HepG2 (cell line): Measurements from ENCODE around the gene LMAN1L.

ENCODE experiments used
- EHMT2 ChIP-seq: fragments of 200-600 bp; sonication (generic); IDR thresholded peaks from 2 replicates; pipeline ENCODE4 v1.7.0; 2017; ENCODE audit warnings: antibody characterized with exemption, low read depth, low read length, borderline replicate concordance
- HDAC1 ChIP-seq: sonication (generic); formaldehyde crosslinking; IDR thresholded peaks from 2 replicates; pipeline ENCODE4 v1.5.1; 2020; ENCODE audit warnings: mild to moderate bottlenecking, missing genetic modification reagents
- NONO ChIP-seq, 2 experiments: fragments of 450-650 bp in 1 of 2; sonication (generic) in 1 of 2; formaldehyde crosslinking in 1 of 2; IDR thresholded peaks in 1 of 2; conservative IDR thresholded peaks in 1 of 2; 2 replicates each; pipeline versions ENCODE4 v1.6.1 to v1.8.0; 2017 to 2022; ENCODE audit warnings: mild to moderate bottlenecking in 1 of 2, missing genetic modification reagents in 1 of 2, moderate library complexity in 1 of 2
- PLRG1 ChIP-seq: fragments of 450-650 bp; conservative IDR thresholded peaks from 2 replicates; pipeline ENCODE4 v1.6.1; 2016
- RAD21 ChIP-seq: fragments of 450-650 bp; formaldehyde crosslinking; IDR thresholded peaks from 2 replicates; pipeline ENCODE4 v1.5.0; 2020; ENCODE audit warnings: mild to moderate bottlenecking
- SIN3A ChIP-seq: IDR thresholded peaks from 2 replicates; pipeline ENCODE4 v1.6.1; 2011; ENCODE audit warnings: low read depth, mild to moderate bottlenecking, control low read depth, low read length, borderline replicate concordance
- ZEB1 ChIP-seq: IDR thresholded peaks from 2 replicates; pipeline ENCODE4 v1.6.1; 2012; ENCODE audit warnings: mild to moderate bottlenecking, low read depth, inconsistent platforms; ENCODE audit not compliant: insufficient replicate concordance
- ZNF121 ChIP-seq: sonication (generic); formaldehyde crosslinking; IDR thresholded peaks from 2 replicates; pipeline ENCODE4 v1.5.0; 2020; ENCODE audit warnings: mild to moderate bottlenecking, missing genetic modification reagents
- TF ChIP-seq, protein P1 (sequence below): IDR thresholded peaks from 2 replicates; pipeline ENCODE4 v1.6.1; 2016
- TF ChIP-seq, protein P2 (sequence below): sonication (generic); formaldehyde crosslinking; IDR thresholded peaks from 2 replicates; pipeline ENCODE4 v1.4.0; 2020; ENCODE audit warnings: missing genetic modification reagents
- TF ChIP-seq, protein P3 (sequence below): IDR thresholded peaks from 2 replicates; pipeline ENCODE4 v1.6.1; 2012; ENCODE audit warnings: low read depth, low read length, improper control_type of control experiment
- TF ChIP-seq, protein P4 (sequence below): sonication (generic); formaldehyde crosslinking; IDR thresholded peaks from 2 replicates; pipeline ENCODE4 v1.5.0; 2020; ENCODE audit warnings: mild to moderate bottlenecking, missing genetic modification reagents, moderate library complexity

DNA sequence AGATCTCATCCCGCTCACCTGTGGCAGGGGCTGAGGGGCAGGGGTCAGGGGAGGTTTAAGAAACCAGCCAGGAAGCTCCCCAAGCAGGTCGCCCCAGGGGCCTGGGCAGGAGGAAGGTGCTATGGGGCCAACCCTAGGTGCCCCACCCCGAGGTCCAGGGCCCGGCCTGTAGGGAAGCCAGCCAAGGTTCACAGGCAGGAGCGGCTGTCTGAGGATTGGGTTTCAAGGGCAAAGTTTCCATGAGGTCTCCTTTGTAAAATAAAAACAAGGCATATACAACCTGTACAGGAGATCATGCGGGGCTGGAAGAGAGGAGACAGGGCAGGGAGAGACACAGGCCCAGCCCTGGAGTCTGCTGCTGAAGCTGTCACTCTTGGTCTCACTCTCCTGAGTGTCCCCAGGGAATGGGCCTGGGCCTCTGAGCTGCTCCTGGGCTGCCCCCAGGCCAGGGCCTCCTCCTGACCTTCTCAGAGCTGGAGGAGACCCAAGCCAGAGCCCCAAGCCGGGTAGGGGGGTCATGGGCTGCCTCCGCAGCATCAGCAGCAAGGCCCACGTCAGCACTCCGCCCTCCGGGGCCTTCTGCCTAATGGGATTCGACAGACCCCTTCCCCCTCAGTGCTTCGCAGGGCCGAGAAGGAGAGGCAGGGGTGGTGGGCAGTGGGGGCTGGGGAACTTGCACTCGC lies 19.3 kb downstream of the LMAN1L start:
- TF ChIP-seq, protein P1, sequence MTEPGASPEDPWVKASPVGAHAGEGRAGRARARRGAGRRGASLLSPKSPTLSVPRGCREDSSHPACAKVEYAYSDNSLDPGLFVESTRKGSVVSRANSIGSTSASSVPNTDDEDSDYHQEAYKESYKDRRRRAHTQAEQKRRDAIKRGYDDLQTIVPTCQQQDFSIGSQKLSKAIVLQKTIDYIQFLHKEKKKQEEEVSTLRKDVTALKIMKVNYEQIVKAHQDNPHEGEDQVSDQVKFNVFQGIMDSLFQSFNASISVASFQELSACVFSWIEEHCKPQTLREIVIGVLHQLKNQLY (CRISPR knock-in tag) = no peak
- TF ChIP-seq, protein P2, sequence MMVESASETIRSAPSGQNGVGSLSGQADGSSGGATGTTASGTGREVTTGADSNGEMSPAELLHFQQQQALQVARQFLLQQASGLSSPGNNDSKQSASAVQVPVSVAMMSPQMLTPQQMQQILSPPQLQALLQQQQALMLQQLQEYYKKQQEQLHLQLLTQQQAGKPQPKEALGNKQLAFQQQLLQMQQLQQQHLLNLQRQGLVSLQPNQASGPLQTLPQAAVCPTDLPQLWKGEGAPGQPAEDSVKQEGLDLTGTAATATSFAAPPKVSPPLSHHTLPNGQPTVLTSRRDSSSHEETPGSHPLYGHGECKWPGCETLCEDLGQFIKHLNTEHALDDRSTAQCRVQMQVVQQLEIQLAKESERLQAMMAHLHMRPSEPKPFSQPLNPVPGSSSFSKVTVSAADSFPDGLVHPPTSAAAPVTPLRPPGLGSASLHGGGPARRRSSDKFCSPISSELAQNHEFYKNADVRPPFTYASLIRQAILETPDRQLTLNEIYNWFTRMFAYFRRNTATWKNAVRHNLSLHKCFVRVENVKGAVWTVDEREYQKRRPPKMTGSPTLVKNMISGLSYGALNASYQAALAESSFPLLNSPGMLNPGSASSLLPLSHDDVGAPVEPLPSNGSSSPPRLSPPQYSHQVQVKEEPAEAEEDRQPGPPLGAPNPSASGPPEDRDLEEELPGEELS (CRISPR knock-in tag) = no peak
- TF ChIP-seq, protein P3, sequence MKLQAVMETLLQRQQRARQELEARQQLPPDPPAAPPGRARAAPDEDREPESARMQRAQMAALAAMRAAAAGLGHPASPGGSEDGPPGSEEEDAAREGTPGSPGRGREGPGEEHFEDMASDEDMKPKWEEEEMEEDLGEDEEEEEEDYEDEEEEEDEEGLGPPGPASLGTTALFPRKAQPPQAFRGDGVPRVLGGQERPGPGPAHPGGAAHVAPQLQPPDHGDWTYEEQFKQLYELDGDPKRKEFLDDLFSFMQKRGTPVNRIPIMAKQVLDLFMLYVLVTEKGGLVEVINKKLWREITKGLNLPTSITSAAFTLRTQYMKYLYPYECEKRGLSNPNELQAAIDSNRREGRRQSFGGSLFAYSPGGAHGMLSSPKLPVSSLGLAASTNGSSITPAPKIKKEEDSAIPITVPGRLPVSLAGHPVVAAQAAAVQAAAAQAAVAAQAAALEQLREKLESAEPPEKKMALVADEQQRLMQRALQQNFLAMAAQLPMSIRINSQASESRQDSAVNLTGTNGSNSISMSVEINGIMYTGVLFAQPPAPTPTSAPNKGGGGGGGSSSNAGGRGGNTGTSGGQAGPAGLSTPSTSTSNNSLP = no peak
- TF ChIP-seq EHMT2 (no peak), ZEB1 (no peak), HDAC1 (CRISPR knock-in tag) (no peak), PLRG1 (no peak), ZNF121 (CRISPR knock-in tag) (no peak), NONO (IDR thresholded peaks at IDR 0.05) (no peak), NONO (CRISPR knock-in tag; conservative IDR thresholded peaks at IDR 0.05) (no peak), SIN3A (no peak), RAD21 (CRISPR knock-in tag) (no peak)
- TF ChIP-seq, protein P4, sequence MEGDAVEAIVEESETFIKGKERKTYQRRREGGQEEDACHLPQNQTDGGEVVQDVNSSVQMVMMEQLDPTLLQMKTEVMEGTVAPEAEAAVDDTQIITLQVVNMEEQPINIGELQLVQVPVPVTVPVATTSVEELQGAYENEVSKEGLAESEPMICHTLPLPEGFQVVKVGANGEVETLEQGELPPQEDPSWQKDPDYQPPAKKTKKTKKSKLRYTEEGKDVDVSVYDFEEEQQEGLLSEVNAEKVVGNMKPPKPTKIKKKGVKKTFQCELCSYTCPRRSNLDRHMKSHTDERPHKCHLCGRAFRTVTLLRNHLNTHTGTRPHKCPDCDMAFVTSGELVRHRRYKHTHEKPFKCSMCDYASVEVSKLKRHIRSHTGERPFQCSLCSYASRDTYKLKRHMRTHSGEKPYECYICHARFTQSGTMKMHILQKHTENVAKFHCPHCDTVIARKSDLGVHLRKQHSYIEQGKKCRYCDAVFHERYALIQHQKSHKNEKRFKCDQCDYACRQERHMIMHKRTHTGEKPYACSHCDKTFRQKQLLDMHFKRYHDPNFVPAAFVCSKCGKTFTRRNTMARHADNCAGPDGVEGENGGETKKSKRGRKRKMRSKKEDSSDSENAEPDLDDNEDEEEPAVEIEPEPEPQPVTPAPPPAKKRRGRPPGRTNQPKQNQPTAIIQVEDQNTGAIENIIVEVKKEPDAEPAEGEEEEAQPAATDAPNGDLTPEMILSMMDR (CRISPR knock-in tag) = no peak
